Coronary artery (tissue), 2 donors: ENCODE data around the gene GPR85.
"Not testable (repeated sequence)": the region's sequence is repeated elsewhere in the genome, so short reads cannot be mapped to it uniquely, and the experiment has no call there.

Source experiments
- DNase-seq: peaks from one replicate; pipeline ENCODE4 v3.0.0-alpha.2; 2017; ENCODE audit warnings: low spot score
- H3K27ac ChIP-seq, 2 donors: fragments of 200-600 bp; sonication (generic); one replicate each; pipeline ENCODE4 v1.5.1; 2016 to 2019
- H3K4me3 ChIP-seq: fragments of 200-600 bp; sonication (generic); 2 replicates; pipeline ENCODE4 v1.5.1; 2016; ENCODE audit warnings: mild to moderate bottlenecking, moderate library complexity
- TF ChIP-seq, protein P1 (sequence below): fragments of 200-600 bp; sonication (generic); IDR thresholded peaks from one replicate; pipeline ENCODE4 v1.5.1; 2019; ENCODE audit warnings: antibody characterized with exemption

The GPR85 gene

DNA sequence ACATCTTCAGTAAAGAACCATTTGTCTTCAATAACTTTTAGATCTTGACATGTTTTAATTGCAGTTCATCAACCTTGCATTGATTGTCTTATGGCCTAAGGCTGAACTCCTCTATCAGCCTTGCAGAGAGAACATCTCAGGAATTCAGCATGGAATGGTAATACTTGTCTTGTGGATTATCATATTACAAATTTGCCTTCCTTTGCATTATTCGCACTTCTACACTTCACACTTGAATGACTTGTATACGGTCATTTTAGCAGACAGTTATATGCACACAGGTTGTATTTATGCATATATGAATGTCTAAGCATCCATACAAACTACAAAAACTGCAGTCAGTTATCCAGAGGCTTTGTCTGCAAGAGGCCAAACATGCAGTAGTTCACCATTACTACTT is 31.7 kb downstream of the GPR85 start:
- Histone ChIP-seq H3K27ac (no peak overlapping the region), H3K4me3 (no peak overlapping the region)
- TF ChIP-seq, protein P1, sequence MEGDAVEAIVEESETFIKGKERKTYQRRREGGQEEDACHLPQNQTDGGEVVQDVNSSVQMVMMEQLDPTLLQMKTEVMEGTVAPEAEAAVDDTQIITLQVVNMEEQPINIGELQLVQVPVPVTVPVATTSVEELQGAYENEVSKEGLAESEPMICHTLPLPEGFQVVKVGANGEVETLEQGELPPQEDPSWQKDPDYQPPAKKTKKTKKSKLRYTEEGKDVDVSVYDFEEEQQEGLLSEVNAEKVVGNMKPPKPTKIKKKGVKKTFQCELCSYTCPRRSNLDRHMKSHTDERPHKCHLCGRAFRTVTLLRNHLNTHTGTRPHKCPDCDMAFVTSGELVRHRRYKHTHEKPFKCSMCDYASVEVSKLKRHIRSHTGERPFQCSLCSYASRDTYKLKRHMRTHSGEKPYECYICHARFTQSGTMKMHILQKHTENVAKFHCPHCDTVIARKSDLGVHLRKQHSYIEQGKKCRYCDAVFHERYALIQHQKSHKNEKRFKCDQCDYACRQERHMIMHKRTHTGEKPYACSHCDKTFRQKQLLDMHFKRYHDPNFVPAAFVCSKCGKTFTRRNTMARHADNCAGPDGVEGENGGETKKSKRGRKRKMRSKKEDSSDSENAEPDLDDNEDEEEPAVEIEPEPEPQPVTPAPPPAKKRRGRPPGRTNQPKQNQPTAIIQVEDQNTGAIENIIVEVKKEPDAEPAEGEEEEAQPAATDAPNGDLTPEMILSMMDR, result no peak
- no peak for DNase-seq

DNA sequence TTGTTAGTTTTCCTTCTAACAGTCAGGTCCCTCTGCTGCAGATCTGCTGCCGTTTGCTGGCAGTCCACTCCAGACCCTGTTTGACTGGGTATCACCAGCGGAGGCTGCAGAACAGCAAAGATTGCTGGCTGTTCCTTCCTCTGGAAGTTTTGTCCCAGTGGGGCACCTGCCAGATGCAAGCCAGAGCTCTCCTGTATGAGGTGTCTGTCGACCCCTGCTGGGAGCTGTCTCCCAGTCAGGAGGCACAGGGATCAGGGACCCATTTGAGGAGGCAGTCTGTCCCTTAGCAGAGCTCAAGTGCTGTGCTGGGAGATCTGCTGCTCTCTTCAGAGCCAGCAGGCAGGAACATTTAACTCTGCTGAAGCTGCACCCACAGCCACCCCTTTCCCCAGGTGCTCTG is 32.4 kb downstream of the GPR85 start:
- H3K27ac ChIP-seq, DNase-seq, H3K4me3 ChIP-seq: not testable (repeated sequence)

DNA sequence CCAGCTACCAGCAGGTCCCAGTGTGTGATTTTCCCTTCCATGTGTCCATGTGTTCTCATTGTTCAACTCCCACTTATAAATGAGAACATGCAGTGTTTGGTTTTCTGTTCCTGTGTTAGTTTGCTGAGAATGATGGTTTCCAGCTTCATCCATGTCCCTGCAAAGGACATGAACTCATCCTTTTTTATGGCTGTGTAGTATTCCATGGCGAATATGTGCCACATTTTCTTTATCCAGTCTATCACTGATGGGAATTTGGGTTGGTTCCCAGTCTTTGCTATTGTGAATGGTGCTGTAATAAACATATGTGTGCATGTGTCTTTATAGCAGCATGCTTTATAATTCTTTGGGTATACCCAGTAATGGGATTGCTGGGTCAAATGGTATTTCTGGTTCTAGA is 37.4 kb downstream of the GPR85 start:
- not testable (repeated sequence) for DNase-seq, H3K4me3 ChIP-seq, H3K27ac ChIP-seq

DNA sequence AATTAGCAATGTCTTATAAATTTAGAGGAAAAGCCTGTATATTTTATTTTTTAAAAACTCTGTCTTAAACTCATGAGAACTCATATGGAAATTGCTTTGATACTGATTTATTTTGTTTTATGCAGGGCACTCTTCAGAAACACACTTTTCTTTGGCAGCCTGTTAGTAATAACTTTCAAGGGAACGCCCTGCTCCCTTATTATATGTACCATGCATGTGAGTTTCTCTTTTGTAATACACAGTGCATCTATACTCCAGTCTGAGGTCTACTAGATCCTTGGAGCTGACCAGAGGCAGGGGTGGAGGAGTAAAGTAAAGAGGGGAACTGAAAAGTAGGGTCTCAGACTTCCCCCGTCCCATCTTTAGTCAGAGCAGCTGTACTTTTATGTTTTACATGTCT is 40.2 kb downstream of the GPR85 start:
- no peak for DNase-seq
- TF ChIP-seq, protein P1, result no peak
- no peak overlapping the region for H3K4me3 ChIP-seq
- no peak overlapping the region for H3K27ac ChIP-seq

DNA sequence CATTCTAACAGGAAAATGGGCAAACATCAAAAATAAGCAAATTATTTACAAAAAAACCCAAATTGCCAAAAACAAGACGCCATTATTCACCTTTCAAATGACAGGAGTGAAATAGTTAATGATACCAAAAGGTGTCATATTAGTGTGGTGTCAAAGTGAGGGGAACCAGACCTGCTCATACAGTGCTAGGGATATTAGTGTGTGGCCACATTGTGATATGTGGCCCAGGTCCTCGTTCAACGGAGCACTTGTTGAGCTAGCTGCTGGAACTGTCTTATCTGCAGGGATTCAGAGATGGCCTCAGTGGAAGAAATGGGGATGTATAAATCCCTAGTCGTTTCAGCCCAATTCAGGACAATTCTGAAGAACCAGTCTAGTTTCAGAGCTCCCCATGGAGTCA is 41.2 kb downstream of the GPR85 start:
- DNase-seq, result no peak
- TF ChIP-seq, protein P1, result no peak
- H3K27ac ChIP-seq, result no peak overlapping the region
- H3K4me3 ChIP-seq, result no peak overlapping the region

DNA sequence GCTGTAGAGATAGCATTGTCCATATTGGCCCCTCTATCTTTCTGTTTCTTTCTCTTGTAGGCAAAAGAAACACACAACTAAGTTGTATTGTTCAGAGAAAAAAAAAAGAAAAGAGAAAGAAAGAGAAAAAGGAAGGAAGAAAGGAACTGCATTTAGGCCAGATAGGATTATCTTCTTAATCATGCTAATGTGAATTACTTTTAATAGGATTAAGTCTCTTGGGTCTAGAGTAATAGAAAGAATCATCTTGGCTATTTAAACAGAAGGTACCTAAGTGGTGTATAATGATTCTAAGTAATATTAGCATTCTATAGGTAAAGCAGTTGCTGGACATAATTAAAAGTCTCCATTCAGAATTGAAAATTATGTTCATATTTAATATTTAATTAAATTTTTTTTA is 42.2 kb downstream of the GPR85 start:
- DNase-seq, result no peak
- H3K4me3 ChIP-seq, result no peak overlapping the region
- TF ChIP-seq, protein P1, result no peak
- no peak overlapping the region for H3K27ac ChIP-seq

DNA sequence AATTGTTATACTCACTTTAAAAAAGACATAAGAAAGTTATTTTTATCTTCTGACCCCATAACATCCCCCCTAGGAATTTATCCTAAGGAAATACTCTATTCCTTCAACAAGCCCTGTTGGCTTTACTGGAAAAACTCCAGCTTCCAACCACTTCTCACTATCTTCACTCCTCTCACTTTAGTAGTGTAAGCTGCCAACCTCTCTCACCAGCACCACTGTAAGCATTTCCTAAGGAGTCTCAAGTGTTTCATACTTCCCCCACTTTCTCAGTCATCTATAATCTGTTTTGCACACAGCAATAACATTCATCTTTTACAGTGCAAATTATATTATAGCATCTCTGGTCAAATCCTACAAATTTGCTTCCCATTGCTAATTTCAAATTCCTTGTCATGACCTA is 45.8 kb downstream of the GPR85 start:
- H3K27ac ChIP-seq, result no peak overlapping the region
- TF ChIP-seq, protein P1, result no peak
- DNase-seq, result no peak
- no peak overlapping the region for H3K4me3 ChIP-seq

DNA sequence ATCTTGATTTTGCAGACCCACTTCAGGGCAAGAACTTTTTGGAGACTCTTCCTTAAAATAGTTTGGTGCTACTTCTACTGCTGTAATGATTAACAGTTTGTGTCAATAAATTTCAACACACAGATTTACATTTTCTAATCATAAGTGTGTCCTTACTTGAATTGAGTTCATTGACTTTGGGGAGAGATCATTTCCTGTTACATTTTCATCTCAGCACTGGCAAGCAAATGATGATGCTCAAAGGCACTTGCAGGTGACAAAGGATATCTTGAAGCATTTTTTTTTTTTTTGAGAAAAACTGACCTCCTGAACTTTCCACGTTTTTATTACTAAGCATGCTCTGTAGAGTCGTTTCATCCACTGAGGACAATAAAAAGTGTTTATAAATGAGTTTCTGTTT is 52.7 kb downstream of the GPR85 start:
- H3K27ac ChIP-seq, result no peak overlapping the region
- TF ChIP-seq, protein P1, result no peak
- H3K4me3 ChIP-seq, result no peak overlapping the region
- no peak for DNase-seq
